Astrocyte (in vitro differentiated cells and primary cell): ENCODE measurements around the gene COX10.

Experiments used
- CTCF ChIP-seq: IDR thresholded peaks from 2 replicates; pipeline ENCODE4 v1.5.1; 2011; ENCODE audit warnings: low read depth, mild to moderate bottlenecking, inconsistent platforms, low read length, moderate library complexity; ENCODE audit not compliant: insufficient read depth
- EZH2 ChIP-seq: IDR thresholded peaks from 2 replicates; pipeline ENCODE4 v1.6.1; 2012; ENCODE audit warnings: mild to moderate bottlenecking, low read length, inconsistent platforms; ENCODE audit not compliant: insufficient read depth

GRCh38 chr17:14068542-14069250 lies 608 bp upstream of the COX10 start:
- TF ChIP-seq CTCF (no peak), EZH2 (no peak)
